ENCODE results near the gene ITGB1BP1. TPM values are rescaled to one million over a fixed set of nuclear protein-coding genes. Genes with fewer than 3 reads are reported as not detected.

The ITGB1BP1 gene
- polyA plus RNA-seq, 1 of the 3 experiments (the other 2 are of a cell fraction): 56.6 TPM

- WGBS (ENCODE audit: low lambda C conversion rate): 100% methylated on average over 1 of the region's 1 CpG
Measured at GRCh38 chr2:9360110-9360509, 63.2 kb downstream of the ITGB1BP1 start.

GRCh38 chr2:9359463-9359862 lies 63.9 kb downstream of the ITGB1BP1 start:
- DNase-seq: no peak
- WGBS (ENCODE audit: low lambda C conversion rate): 87% methylated on average over 4 of the region's 4 CpGs
- peaks cover 20% of the 10 kb centered on the region for H3F3A ChIP-seq (replicated peaks; ENCODE audit: insufficient read depth)
- ChIA-PET CTCF (interaction anchor here (0.6 to 2.9 kb wide), 2 partner anchors 11 to 217 kb away, joined by 3 to 10 read pairs; no protein-coding TSS in a partner anchor), POLR2A (no interaction called here)
- H3K4me1 ChIP-seq (ENCODE audit: control insufficient read depth in 1 of 2, insufficient read depth in 2 of 2, low read depth in 1 of 2, low read length in 1 of 2): no peaks in the 10 kb centered on the region; a peak in 1 of 4 replicates
- H3K9me3 ChIP-seq: no peaks in the 10 kb centered on the region
- H3K79me2 ChIP-seq (ENCODE audit: insufficient read depth): peaks cover 19% of the 10 kb centered on the region
- H3K27me3 ChIP-seq (ENCODE audit: insufficient read depth): no peaks in the 10 kb centered on the region
- no peaks in the 10 kb centered on the region for H3K9me2 ChIP-seq
- no peaks in the 10 kb centered on the region for H4K20me1 ChIP-seq (ENCODE audit: insufficient read depth)
- no peak overlapping the region for H3K27ac ChIP-seq (ENCODE audit: low read depth in 2 of 2, low read length in 1 of 2)
- H2AFZ ChIP-seq (ENCODE audit: low read depth): no peak overlapping the region
- no peak overlapping the region for H3K4me3 ChIP-seq (ENCODE audit: low read depth in 2 of 2, low read length in 1 of 2)
- H3K36me3 ChIP-seq (replicated peaks in 1 of 2; ENCODE audit: control insufficient read depth in 1 of 2, insufficient read depth in 2 of 2, low read length in 1 of 2): peaks cover 62 to 85% of the 10 kb centered on the region in 2 experiments
- no peak for TF ChIP-seq YY1 (IDR thresholded peaks at IDR 0.05; ENCODE audit: low read depth)
- TF ChIP-seq EZH2phosphoT487 (IDR thresholded peaks at IDR 0.05; ENCODE audit: borderline replicate concordance, low read depth): no peak
- no peak for TF ChIP-seq FOXM1 (IDR thresholded peaks at IDR 0.05; ENCODE audit: low read depth)
- no peak for TF ChIP-seq GABPA (IDR thresholded peaks at IDR 0.05; ENCODE audit: low read depth)
- no peak overlapping the region for H3K4me2 ChIP-seq
- no peak overlapping the region for H3K9ac ChIP-seq

More at GRCh38 chr2:9360110-9360509, 63.2 kb downstream of the ITGB1BP1 start:
- Histone ChIP-seq H3K9ac (no peak overlapping the region), H4K20me1 (ENCODE audit: insufficient read depth) (no peaks in the 10 kb centered on the region), H3K4me1 (ENCODE audit: control insufficient read depth in 1 of 2, insufficient read depth in 2 of 2, low read depth in 1 of 2, low read length in 1 of 2) (no peaks in the 10 kb centered on the region; a peak in 1 of 4 replicates), H3K9me2 (no peaks in the 10 kb centered on the region), H3K4me2 (no peak overlapping the region), H3K27me3 (ENCODE audit: insufficient read depth) (no peaks in the 10 kb centered on the region), H3K27ac (ENCODE audit: low read depth in 2 of 2, low read length in 1 of 2) (peak overlapping the region in 1 of 2 experiments; percentile 6; a peak in 2 of 4 replicates), H3K79me2 (ENCODE audit: insufficient read depth) (peaks cover 21% of the 10 kb centered on the region), H3K9me3 (no peaks in the 10 kb centered on the region), H3K4me3 (ENCODE audit: low read depth in 2 of 2, low read length in 1 of 2) (no peak overlapping the region), H3K36me3 (replicated peaks in 1 of 2; ENCODE audit: control insufficient read depth in 1 of 2, insufficient read depth in 2 of 2, low read length in 1 of 2) (peaks cover 59 to 82% of the 10 kb centered on the region in 2 experiments), H2AFZ (ENCODE audit: low read depth) (no peak overlapping the region), H3F3A (replicated peaks; ENCODE audit: insufficient read depth) (peaks cover 20% of the 10 kb centered on the region)
- CTCF ChIA-PET: interaction anchor here (0.6 to 2.9 kb wide), 2 partner anchors 11 to 218 kb away, joined by 3 to 10 read pairs; no protein-coding TSS in a partner anchor
- DNase-seq: no peak
- POLR2A ChIA-PET: no interaction called here
- no peak for TF ChIP-seq RAD21 (IDR thresholded peaks at IDR 0.05; ENCODE audit: low read length)
- TF ChIP-seq TCF12 (IDR thresholded peaks at IDR 0.05): no peak
- no peak for TF ChIP-seq TAF1 (IDR thresholded peaks at IDR 0.05; ENCODE audit: borderline replicate concordance, low read depth, low read length)
- no peak for TF ChIP-seq CHD2 (IDR thresholded peaks at IDR 0.05; ENCODE audit: low read length, partially characterized antibody)
- TF ChIP-seq MEF2A (IDR thresholded peaks at IDR 0.05; ENCODE audit: borderline replicate concordance, low read depth): no peak

GRCh38 chr2:9358846-9359245 lies 64.5 kb downstream of the ITGB1BP1 start:
- peaks cover 15% of the 10 kb centered on the region for H3K79me2 ChIP-seq (ENCODE audit: insufficient read depth)
- H3K4me1 ChIP-seq (ENCODE audit: control insufficient read depth in 1 of 2, insufficient read depth in 2 of 2, low read depth in 1 of 2, low read length in 1 of 2): no peaks in the 10 kb centered on the region; a peak in 1 of 4 replicates
- H3K9ac ChIP-seq: no peak overlapping the region
- ChIA-PET CTCF (interaction anchor here (0.7 to 2.9 kb wide), 4 partner anchors 11 to 218 kb away, joined by 3 to 10 read pairs (median 4); no protein-coding TSS in a partner anchor), POLR2A (no interaction called here)
- no peak overlapping the region for H3K4me3 ChIP-seq (ENCODE audit: low read depth in 2 of 2, low read length in 1 of 2)
- no peak overlapping the region for H2AFZ ChIP-seq (ENCODE audit: low read depth)
- H3K27ac ChIP-seq (ENCODE audit: low read depth in 2 of 2, low read length in 1 of 2): no peak overlapping the region
- H3K9me2 ChIP-seq: no peaks in the 10 kb centered on the region
- no peaks in the 10 kb centered on the region for H4K20me1 ChIP-seq (ENCODE audit: insufficient read depth)
- DNase-seq: no peak
- H3F3A ChIP-seq (replicated peaks; ENCODE audit: insufficient read depth): peaks cover 20% of the 10 kb centered on the region
- peaks cover 63 to 86% of the 10 kb centered on the region in 2 experiments for H3K36me3 ChIP-seq (replicated peaks in 1 of 2; ENCODE audit: control insufficient read depth in 1 of 2, insufficient read depth in 2 of 2, low read length in 1 of 2)
- H3K27me3 ChIP-seq (ENCODE audit: insufficient read depth): no peaks in the 10 kb centered on the region
- no peak overlapping the region for H3K4me2 ChIP-seq
- H3K9me3 ChIP-seq: no peaks in the 10 kb centered on the region
- 73% methylated on average over 1 of the region's 1 CpG for WGBS (ENCODE audit: low lambda C conversion rate)
- TF ChIP-seq FOXJ3 (CRISPR knock-in tag; IDR thresholded peaks at IDR 0.05) (no peak), TEAD4 (IDR thresholded peaks at IDR 0.05; ENCODE audit: borderline replicate concordance, insufficient read depth) (no peak), CHD2 (IDR thresholded peaks at IDR 0.05; ENCODE audit: low read length, partially characterized antibody) (no peak), EZH2phosphoT487 (IDR thresholded peaks at IDR 0.05; ENCODE audit: borderline replicate concordance, low read depth) (no peak), SMC3 (IDR thresholded peaks at IDR 0.05; ENCODE audit: low read depth, low read length) (no peak), ZBTB33 (IDR thresholded peaks at IDR 0.05; ENCODE audit: borderline replicate concordance, low read depth) (no peak), GATA2 (CRISPR knock-in tag; IDR thresholded peaks at IDR 0.05) (no peak), RCOR1 (IDR thresholded peaks at IDR 0.05; ENCODE audit: low read length) (no peak), REST (IDR thresholded peaks at IDR 0.05; ENCODE audit: low read depth, low read length) (no peak)

Data from SK-N-SH (cell line).